Measurements from ENCODE around the gene CLSTN3. TPM values are rescaled to one million over a fixed set of nuclear protein-coding genes. Genes with fewer than 3 reads are reported as not detected.
"Not testable (repeated sequence)": the region's sequence is repeated elsewhere in the genome, so short reads cannot be mapped to it uniquely, and the experiment has no call there.

CLSTN3 gene
- total RNA-seq, 4 donors from 2014 or later: 35.0 to 120 (median 57.3) TPM

- TF ChIP-seq POLR2A (IDR thresholded peaks at IDR 0.05): no peak
- TF ChIP-seq, protein P1, sequence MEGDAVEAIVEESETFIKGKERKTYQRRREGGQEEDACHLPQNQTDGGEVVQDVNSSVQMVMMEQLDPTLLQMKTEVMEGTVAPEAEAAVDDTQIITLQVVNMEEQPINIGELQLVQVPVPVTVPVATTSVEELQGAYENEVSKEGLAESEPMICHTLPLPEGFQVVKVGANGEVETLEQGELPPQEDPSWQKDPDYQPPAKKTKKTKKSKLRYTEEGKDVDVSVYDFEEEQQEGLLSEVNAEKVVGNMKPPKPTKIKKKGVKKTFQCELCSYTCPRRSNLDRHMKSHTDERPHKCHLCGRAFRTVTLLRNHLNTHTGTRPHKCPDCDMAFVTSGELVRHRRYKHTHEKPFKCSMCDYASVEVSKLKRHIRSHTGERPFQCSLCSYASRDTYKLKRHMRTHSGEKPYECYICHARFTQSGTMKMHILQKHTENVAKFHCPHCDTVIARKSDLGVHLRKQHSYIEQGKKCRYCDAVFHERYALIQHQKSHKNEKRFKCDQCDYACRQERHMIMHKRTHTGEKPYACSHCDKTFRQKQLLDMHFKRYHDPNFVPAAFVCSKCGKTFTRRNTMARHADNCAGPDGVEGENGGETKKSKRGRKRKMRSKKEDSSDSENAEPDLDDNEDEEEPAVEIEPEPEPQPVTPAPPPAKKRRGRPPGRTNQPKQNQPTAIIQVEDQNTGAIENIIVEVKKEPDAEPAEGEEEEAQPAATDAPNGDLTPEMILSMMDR (IDR thresholded peaks at IDR 0.05): no peak
- no peak overlapping the region for H3K4me3 ChIP-seq
- H3K9me3 ChIP-seq: peaks cover 0 to 20% (median 1%) of the 10 kb centered on the region in 4 donors
- H3K4me1 ChIP-seq: no peaks in the 10 kb centered on the region
- no peak overlapping the region for H3K27ac ChIP-seq
- DNase-seq: no peak
- no peaks in the 10 kb centered on the region for H3K27me3 ChIP-seq
- H3K36me3 ChIP-seq: no peaks in the 10 kb centered on the region
Observed at GRCh38 chr12:7169951-7170350, 39.8 kb downstream of the CLSTN3 start.

- H3K4me3 ChIP-seq: no peak overlapping the region
- peaks cover 0 to 20% (median 1%) of the 10 kb centered on the region in 4 donors for H3K9me3 ChIP-seq
- H3K27me3 ChIP-seq: no peaks in the 10 kb centered on the region
- H3K27ac ChIP-seq: no peak overlapping the region
- DNase-seq: no peak
- TF ChIP-seq POLR2A (IDR thresholded peaks at IDR 0.05): no peak
- TF ChIP-seq, protein P1 (IDR thresholded peaks at IDR 0.05): no peak
- H3K4me1 ChIP-seq: no peaks in the 10 kb centered on the region
- H3K36me3 ChIP-seq: no peaks in the 10 kb centered on the region
Observed at GRCh38 chr12:7171854-7172253, 41.7 kb downstream of the CLSTN3 start.

DNA sequence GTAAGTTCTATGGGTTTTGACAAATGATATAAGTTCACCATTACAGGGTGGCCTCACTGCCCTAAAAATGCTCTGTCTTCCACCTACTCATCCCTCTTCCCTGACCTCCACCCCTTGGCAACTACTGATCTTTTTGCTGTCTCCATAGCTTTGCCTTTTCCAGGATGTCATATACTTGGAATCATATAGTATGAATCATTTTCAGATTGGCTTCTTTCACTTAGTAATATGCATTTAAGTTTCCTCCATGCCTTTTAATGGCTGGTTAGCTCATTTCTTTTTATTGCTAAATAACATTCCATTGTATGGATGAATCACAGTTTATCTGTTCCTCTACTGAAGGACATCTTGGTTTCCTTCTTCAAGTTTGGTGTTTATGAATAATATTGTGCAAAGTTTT lies 45.3 kb downstream of the CLSTN3 start:
- Histone ChIP-seq H3K4me3 (no peak overlapping the region), H3K27me3 (no peaks in the 10 kb centered on the region), H3K36me3 (no peaks in the 10 kb centered on the region), H3K27ac (no peak overlapping the region), H3K9me3 (peaks cover 0 to 9% (median under 1%) of the 10 kb centered on the region in 4 donors), H3K4me1 (no peaks in the 10 kb centered on the region)
- DNase-seq: no peak
- TF ChIP-seq, protein P1 (IDR thresholded peaks at IDR 0.05): no peak
- no peak for TF ChIP-seq POLR2A (IDR thresholded peaks at IDR 0.05)

DNA sequence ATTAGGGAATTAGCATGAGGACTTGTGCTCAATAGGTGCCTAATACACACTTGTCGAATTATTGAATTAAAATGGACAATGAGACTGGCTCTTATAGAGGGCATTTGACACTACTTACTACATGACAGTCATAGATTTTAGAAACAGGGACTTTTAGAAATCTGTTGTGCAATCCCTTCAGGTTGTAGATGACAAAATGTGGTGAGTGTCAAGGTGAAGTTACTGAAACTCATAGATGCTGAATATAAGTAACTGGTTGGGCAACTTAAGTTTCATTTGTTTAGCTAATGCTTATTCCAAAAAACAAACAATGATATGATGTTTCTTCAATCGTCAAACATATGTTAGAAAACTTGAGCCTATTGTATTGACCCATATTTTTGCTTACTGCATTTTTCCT lies 46.4 kb downstream of the CLSTN3 start:
- Histone ChIP-seq H3K4me1 (no peaks in the 10 kb centered on the region), H3K27ac (no peak overlapping the region), H3K4me3 (no peak overlapping the region), H3K27me3 (no peaks in the 10 kb centered on the region), H3K9me3 (peaks cover 0 to 9% (median 0%) of the 10 kb centered on the region in 4 donors), H3K36me3 (no peaks in the 10 kb centered on the region)
- no peak for DNase-seq
- TF ChIP-seq POLR2A (IDR thresholded peaks at IDR 0.05): no peak
- TF ChIP-seq, protein P1 (IDR thresholded peaks at IDR 0.05): no peak

GRCh38 chr12:7178481-7178880 lies 48.3 kb downstream of the CLSTN3 start:
- H3K4me1 ChIP-seq: no peaks in the 10 kb centered on the region
- no peak overlapping the region for H3K4me3 ChIP-seq
- H3K36me3 ChIP-seq: no peaks in the 10 kb centered on the region
- DNase-seq: no peak
- H3K9me3 ChIP-seq: no peaks in the 10 kb centered on the region
- H3K27me3 ChIP-seq: no peaks in the 10 kb centered on the region
- H3K27ac ChIP-seq: no peak overlapping the region
- TF ChIP-seq, protein P1 (IDR thresholded peaks at IDR 0.05): no peak
- no peak for TF ChIP-seq POLR2A (IDR thresholded peaks at IDR 0.05)

GRCh38 chr12:7180685-7181084 lies 50.5 kb downstream of the CLSTN3 start:
- no peak for DNase-seq
- no peaks in the 10 kb centered on the region for H3K36me3 ChIP-seq
- H3K4me1 ChIP-seq: no peaks in the 10 kb centered on the region
- no peaks in the 10 kb centered on the region for H3K9me3 ChIP-seq
- H3K27ac ChIP-seq: no peak overlapping the region
- TF ChIP-seq, protein P1 (IDR thresholded peaks at IDR 0.05): no peak
- TF ChIP-seq POLR2A (IDR thresholded peaks at IDR 0.05): no peak
- H3K27me3 ChIP-seq: no peaks in the 10 kb centered on the region
- no peak overlapping the region for H3K4me3 ChIP-seq

GRCh38 chr12:7186058-7186457 lies 55.9 kb downstream of the CLSTN3 start:
- H3K9me3 ChIP-seq, H3K27ac ChIP-seq, H3K27me3 ChIP-seq, H3K4me3 ChIP-seq, DNase-seq, H3K36me3 ChIP-seq: not testable (repeated sequence)
- peaks cover 0 to 18% (median 6%) of the 10 kb centered on the region in 4 donors for H3K4me1 ChIP-seq
